GM15510 (cell line): ENCODE data around the gene MYO1D.

Experiments
- POLR2A ChIP-seq: IDR thresholded peaks from 3 replicates; pipeline ENCODE4 v1.6.1; 2011; ENCODE audit warnings: borderline replicate concordance; ENCODE audit not compliant: insufficient read length; ENCODE audit errors: extremely low read depth

The MYO1D gene

GRCh38 chr17:32494621-32495358, 382.1 kb downstream of the MYO1D start:
- TF ChIP-seq POLR2A: no peak

GRCh38 chr17:32493976-32494513, 382.9 kb downstream of the MYO1D start:
- no peak for TF ChIP-seq POLR2A

GRCh38 chr17:32493571-32493970, 383.4 kb downstream of the MYO1D start:
- no peak for TF ChIP-seq POLR2A

GRCh38 chr17:32492648-32493289, 384.2 kb downstream of the MYO1D start:
- no peak for TF ChIP-seq POLR2A

GRCh38 chr17:32492264-32492589, 384.7 kb downstream of the MYO1D start:
- TF ChIP-seq POLR2A: no peak

- TF ChIP-seq POLR2A: peak; percentile 21
Observed at GRCh38 chr17:32491371-32492263, 385.3 kb downstream of the MYO1D start.

- peak; percentile 43 for TF ChIP-seq POLR2A
Observed at GRCh38 chr17:32490101-32490482, 386.8 kb downstream of the MYO1D start.

- TF ChIP-seq POLR2A: no peak
Observed at GRCh38 chr17:32489320-32490100, 387.4 kb downstream of the MYO1D start.

- TF ChIP-seq POLR2A: no peak
Observed at GRCh38 chr17:32488604-32489180, 388.2 kb downstream of the MYO1D start.

- no peak for TF ChIP-seq POLR2A
Observed at GRCh38 chr17:32488177-32488542, 388.8 kb downstream of the MYO1D start.

GRCh38 chr17:32487473-32488176, 389.3 kb downstream of the MYO1D start:
- no peak for TF ChIP-seq POLR2A

GRCh38 chr17:32486701-32487472, 390.0 kb downstream of the MYO1D start, which contains the start of gene CDK5R1:
CDK5R1 (plus strand) TSS chr17:32486993; CDS start chr17:32487621, 628 bp downstream.
- TF ChIP-seq POLR2A: peak; percentile 20
